Fibroblast of the conjunctiva (primary cell): ENCODE data around the gene MBNL1.

ENCODE experiments used
- DNase-seq: peaks from one replicate; pipeline ENCODE4 v3.0.0-alpha.2; 2010; ENCODE audit warnings: low read depth

Gene MBNL1

GRCh38 chr3:152268555-152269055 is at the start of gene MBNL1:
MBNL1 (plus strand) TSS chr3:152268929; CDS start chr3:152300194, 31,265 bp downstream.
- peak; percentile 82 for DNase-seq

- DNase-seq, result no peak
Observed at GRCh38 chr3:152219216-152219615, 49.5 kb upstream of the MBNL1 start.

GRCh38 chr3:152219769-152220255 is 48.9 kb upstream of the MBNL1 start:
- DNase-seq, result no peak

GRCh38 chr3:152222327-152222726 is 46.4 kb upstream of the MBNL1 start:
- no peak for DNase-seq

GRCh38 chr3:152225201-152225600 is 43.5 kb upstream of the MBNL1 start:
- no peak for DNase-seq

GRCh38 chr3:152226176-152226575 is 42.6 kb upstream of the MBNL1 start:
- no peak for DNase-seq

GRCh38 chr3:152227027-152227426 is 41.7 kb upstream of the MBNL1 start:
- no peak for DNase-seq

GRCh38 chr3:152229692-152230091 is 39.0 kb upstream of the MBNL1 start:
- DNase-seq, result no peak

- no peak for DNase-seq
Observed at GRCh38 chr3:152230370-152230769, 38.4 kb upstream of the MBNL1 start.

- no peak for DNase-seq
Observed at GRCh38 chr3:152232001-152232400, 36.7 kb upstream of the MBNL1 start.

GRCh38 chr3:152232679-152233078 is 36.0 kb upstream of the MBNL1 start:
- no peak for DNase-seq

GRCh38 chr3:152234657-152235375 is 33.9 kb upstream of the MBNL1 start:
- DNase-seq, result no peak

- no peak for DNase-seq
Observed at GRCh38 chr3:152235709-152236298, 32.9 kb upstream of the MBNL1 start.

GRCh38 chr3:152236716-152237115 is 32.0 kb upstream of the MBNL1 start:
- no peak for DNase-seq

GRCh38 chr3:152241142-152242017 is 27.3 kb upstream of the MBNL1 start:
- no peak for DNase-seq

GRCh38 chr3:152243301-152243711 is 25.4 kb upstream of the MBNL1 start:
- no peak for DNase-seq

- DNase-seq, result no peak
Observed at GRCh38 chr3:152243721-152244516, 24.8 kb upstream of the MBNL1 start.

GRCh38 chr3:152244517-152244888 is 24.2 kb upstream of the MBNL1 start:
- DNase-seq, result no peak

GRCh38 chr3:152245498-152246170 is 23.1 kb upstream of the MBNL1 start:
- no peak for DNase-seq

- DNase-seq, result no peak
Observed at GRCh38 chr3:152251916-152252315, 16.8 kb upstream of the MBNL1 start.

- DNase-seq, result no peak
Observed at GRCh38 chr3:152252755-152253154, 16.0 kb upstream of the MBNL1 start.
